GM13977 (cell line): ENCODE data around the gene NOS1AP.

ENCODE experiments used
- DNase-seq: peaks from one replicate; pipeline ENCODE4 v3.0.0; 2012; ENCODE audit warnings: low spot score
- in situ Hi-C: fragments of 300-500 bp; cut with MboI; formaldehyde crosslinking; loops from one replicate; pipeline ENCODE4 v1.12.0; 2022; ENCODE audit warnings: low sequenced_read_pairs, low pct_unique_long_range_greater_than_20kb, mixed read lengths, inconsistent platforms; ENCODE audit not compliant: unreplicated experiment
- TF ChIP-seq, protein P1 (sequence below): IDR thresholded peaks from 2 replicates; pipeline ENCODE4 v1.5.1; 2012; ENCODE audit warnings: mild to moderate bottlenecking, control low read depth; ENCODE audit not compliant: insufficient read depth; ENCODE audit errors: extremely low read depth, missing control alignments

NOS1AP gene

DNA sequence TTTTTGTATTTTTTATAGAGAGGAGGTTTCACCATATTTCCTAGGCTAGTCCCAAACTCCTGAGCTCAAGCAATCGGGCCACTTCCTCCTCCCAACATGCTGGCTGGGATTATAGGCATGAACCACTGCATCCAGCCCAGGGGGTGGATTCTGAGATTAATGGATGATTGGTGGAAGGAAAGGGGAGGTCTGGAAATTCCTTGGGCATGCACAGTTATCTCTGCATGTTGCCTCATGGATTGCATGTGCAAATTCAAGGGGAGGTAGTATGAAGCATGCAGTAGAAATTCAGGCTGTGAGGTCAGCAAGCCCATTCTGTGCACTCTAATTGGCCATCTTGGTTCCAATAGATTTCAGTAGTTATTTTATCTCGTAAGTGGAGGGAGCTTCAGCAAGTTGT is 182.7 kb downstream of the NOS1AP start:
- in situ Hi-C loops = no loop called here
- TF ChIP-seq, protein P1, sequence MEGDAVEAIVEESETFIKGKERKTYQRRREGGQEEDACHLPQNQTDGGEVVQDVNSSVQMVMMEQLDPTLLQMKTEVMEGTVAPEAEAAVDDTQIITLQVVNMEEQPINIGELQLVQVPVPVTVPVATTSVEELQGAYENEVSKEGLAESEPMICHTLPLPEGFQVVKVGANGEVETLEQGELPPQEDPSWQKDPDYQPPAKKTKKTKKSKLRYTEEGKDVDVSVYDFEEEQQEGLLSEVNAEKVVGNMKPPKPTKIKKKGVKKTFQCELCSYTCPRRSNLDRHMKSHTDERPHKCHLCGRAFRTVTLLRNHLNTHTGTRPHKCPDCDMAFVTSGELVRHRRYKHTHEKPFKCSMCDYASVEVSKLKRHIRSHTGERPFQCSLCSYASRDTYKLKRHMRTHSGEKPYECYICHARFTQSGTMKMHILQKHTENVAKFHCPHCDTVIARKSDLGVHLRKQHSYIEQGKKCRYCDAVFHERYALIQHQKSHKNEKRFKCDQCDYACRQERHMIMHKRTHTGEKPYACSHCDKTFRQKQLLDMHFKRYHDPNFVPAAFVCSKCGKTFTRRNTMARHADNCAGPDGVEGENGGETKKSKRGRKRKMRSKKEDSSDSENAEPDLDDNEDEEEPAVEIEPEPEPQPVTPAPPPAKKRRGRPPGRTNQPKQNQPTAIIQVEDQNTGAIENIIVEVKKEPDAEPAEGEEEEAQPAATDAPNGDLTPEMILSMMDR = no peak
- DNase-seq = no peak

DNA sequence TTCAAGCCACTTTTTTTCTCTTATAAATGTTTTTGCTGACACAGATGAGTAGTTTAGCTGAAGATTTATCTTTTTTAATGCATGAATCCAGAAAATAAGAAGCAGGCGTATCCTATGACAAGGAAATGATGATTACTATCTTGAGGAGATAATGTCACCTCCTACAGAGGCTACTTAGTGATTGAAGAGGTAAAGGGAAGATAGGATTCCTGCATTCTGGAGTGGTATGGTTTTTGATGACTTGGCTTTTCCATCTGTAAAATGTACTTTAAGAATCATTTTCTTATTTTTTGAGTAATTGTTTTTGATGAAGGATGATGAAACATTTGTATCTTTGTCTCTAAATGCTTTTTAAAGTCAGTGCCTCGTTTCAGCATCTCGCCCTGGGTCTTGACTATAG is 184.3 kb downstream of the NOS1AP start:
- no peak for DNase-seq
- TF ChIP-seq, protein P1 = no peak
- in situ Hi-C loops = no loop called here

DNA sequence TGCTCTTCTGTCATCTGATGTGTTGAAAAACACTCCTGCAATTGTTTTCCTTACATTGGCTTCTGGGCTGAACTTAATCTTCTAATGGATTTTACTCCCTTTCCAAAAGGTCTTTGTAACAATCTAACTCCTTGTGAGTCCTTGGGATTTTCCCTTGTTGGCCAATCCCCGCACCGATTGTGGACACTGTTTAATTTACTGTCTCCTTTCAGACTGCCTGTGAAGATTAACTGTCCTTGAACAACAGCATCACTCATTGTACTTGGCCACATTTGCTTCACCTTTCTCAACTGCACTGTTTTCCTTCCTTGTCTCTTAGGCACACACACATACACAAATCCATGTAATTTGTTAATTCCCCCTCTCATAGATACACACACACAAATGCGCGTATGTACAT is 186.8 kb downstream of the NOS1AP start:
- no peak for DNase-seq
- TF ChIP-seq, protein P1 = no peak
- in situ Hi-C loops = no loop called here

DNA sequence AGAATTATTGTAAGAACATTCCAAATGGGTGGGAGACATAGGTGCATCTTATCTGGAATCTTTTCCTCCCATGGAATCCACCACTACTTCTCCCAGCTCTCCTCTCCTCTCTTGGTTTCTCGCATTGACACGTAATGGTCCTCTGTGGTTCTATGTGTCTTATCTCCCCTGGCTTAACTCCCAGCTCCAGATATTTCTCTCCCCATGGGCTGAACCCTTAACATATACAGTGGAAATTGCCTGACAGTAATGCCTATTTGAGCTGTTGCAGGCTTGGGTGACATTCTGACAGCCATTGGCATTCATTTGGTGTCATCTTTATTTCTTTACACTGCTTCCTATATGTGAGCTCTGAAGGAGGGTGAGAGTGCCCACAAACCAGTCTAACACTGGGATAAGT is 188.9 kb downstream of the NOS1AP start:
- TF ChIP-seq, protein P1 = no peak
- in situ Hi-C loops = no loop called here
- no peak for DNase-seq

DNA sequence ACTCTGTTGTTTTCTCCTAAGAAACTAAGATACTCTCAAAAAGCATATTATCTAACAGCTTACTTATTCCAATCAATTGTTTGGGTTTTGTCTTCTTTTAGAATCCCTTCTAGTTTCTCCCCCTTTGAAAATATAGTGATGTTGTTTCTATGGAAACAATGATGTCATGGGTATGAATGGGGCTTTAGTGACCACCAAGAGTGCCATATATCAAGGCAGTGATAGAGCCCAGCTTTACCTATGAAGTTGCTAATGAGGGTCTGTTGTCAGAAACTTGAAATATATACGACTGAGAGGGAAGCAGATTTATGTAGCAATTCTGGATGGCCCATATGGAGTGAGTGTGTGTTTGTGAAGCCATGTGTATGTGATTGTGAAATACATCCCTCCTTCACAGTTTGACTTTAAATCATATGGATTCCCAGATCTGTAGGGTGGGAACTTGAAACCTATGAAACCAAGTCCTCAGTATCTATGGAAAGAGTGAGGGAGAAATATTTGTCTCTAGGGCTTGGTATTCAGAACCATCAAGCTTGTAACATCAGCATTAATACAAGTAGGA is 190.5 kb downstream of the NOS1AP start:
- TF ChIP-seq, protein P1 = no peak
- in situ Hi-C loops = no loop called here
- DNase-seq = no peak

DNA sequence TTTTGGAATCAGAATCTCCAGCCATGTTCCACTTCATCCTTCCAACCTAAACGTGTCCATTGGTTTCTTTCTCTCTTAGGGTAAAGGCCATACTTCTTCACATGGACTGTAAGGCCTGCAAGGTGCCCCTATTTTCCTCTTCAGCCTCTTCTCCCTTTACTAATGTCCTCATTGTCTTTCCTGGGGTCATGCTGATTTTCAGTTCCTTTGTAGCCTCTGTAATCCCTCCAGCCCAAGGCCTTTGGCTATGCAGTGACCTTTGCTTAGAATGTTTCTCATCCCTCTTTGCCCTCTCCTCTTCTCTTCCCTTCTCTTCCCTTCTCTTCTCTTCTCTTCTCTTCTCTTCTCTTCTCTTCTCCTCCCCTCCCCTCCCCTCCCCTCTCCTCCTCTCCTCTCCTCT is 194.6 kb downstream of the NOS1AP start:
- TF ChIP-seq, protein P1 = no peak
- in situ Hi-C loops = no loop called here
- no peak for DNase-seq

DNA sequence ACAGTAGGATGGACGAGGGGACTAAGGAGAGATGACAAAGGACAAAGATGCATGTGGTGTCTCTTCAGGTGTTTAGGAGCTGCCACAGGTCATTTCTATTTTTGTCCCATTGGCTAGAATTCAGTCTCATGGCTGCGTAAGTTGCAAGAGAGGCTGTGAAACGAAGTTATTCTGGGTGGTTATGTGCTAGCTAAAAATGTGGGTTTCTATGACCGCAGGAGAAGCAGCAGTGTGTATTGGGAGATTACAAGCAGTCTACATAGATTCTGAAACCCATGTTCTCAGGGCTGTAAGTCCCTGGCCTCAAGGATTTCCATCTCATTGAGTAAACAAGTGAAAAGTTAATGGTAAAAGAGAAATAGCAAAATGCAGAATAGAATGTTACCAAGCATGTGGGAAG is 196.5 kb downstream of the NOS1AP start:
- TF ChIP-seq, protein P1 = no peak
- in situ Hi-C loops = no loop called here
- no peak for DNase-seq
